Coronary artery (tissue), 2 donors: ENCODE results near the gene RFX8.

ENCODE experiments used
- DNase-seq: peaks from one replicate; pipeline ENCODE4 v3.0.0-alpha.2; 2017; ENCODE audit warnings: low spot score
- H3K27ac ChIP-seq, 2 donors: fragments of 200-600 bp; sonication (generic); one replicate each; pipeline ENCODE4 v1.5.1; 2016 to 2019
- H3K4me3 ChIP-seq: fragments of 200-600 bp; sonication (generic); 2 replicates; pipeline ENCODE4 v1.5.1; 2016; ENCODE audit warnings: mild to moderate bottlenecking, moderate library complexity
- CTCF ChIP-seq: fragments of 200-600 bp; sonication (generic); IDR thresholded peaks from one replicate; pipeline ENCODE4 v1.5.1; 2019; ENCODE audit warnings: antibody characterized with exemption

Gene RFX8

GRCh38 chr2:101476605-101477208 lies 1.8 kb upstream of the RFX8 start:
- no peak overlapping the region for H3K4me3 ChIP-seq
- TF ChIP-seq CTCF = no peak
- DNase-seq = no peak
- H3K27ac ChIP-seq = no peak overlapping the region

- H3K4me3 ChIP-seq = peak overlapping the region; percentile 78
- peak overlapping the region; percentile 64 to 82 for H3K27ac ChIP-seq
- no peak for DNase-seq
Observed at GRCh38 chr2:101473911-101474701, 806 bp downstream of the RFX8 start.

GRCh38 chr2:101473591-101473910 lies 1.4 kb downstream of the RFX8 start:
- TF ChIP-seq CTCF = no peak
- Histone ChIP-seq H3K27ac (peak overlapping the region; percentile 64 to 82), H3K4me3 (peak overlapping the region; percentile 78)
- no peak for DNase-seq

More at GRCh38 chr2:101473911-101474701, 806 bp downstream of the RFX8 start:
- TF ChIP-seq CTCF = no peak

GRCh38 chr2:101469863-101470262 lies 5.0 kb downstream of the RFX8 start:
- no peak for DNase-seq
- no peak overlapping the region for H3K4me3 ChIP-seq
- H3K27ac ChIP-seq = no peak overlapping the region
- no peak for TF ChIP-seq CTCF

- Histone ChIP-seq H3K4me3 (no peak overlapping the region), H3K27ac (no peak overlapping the region)
- DNase-seq = no peak
- no peak for TF ChIP-seq CTCF
Observed at GRCh38 chr2:101467306-101467705, 7.6 kb downstream of the RFX8 start.

GRCh38 chr2:101466426-101466825 lies 8.5 kb downstream of the RFX8 start:
- H3K4me3 ChIP-seq = no peak overlapping the region
- H3K27ac ChIP-seq = no peak overlapping the region
- TF ChIP-seq CTCF = no peak
- no peak for DNase-seq

- Histone ChIP-seq H3K27ac (peak overlapping the region in 1 of 2 donors; percentile 7), H3K4me3 (no peak overlapping the region)
- DNase-seq = no peak
- no peak for TF ChIP-seq CTCF
Observed at GRCh38 chr2:101464841-101465240, 10.1 kb downstream of the RFX8 start.
